Measurements from ENCODE around the gene TNRC6B.

DNA sequence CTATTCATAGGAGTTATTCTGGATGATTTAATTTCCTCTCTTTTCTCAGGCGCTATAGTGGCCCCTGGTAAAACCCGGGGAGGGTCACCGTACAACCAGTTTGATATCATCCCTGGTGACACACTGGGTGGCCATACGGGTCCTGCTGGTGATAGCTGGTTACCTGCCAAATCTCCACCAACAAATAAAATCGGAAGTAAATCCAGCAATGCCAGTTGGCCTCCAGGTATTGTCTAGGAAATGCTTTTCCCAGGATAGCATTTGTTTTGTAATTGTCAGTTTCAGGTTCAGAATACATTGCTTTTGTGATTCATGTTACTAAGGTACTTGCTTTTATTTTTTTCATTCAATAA is 133.0 kb downstream of the TNRC6B start:
- TF ChIP-seq GATA3 (IDR thresholded peaks at IDR 0.05; ENCODE audit: low read depth, low read length) (no peak), GATA2 (IDR thresholded peaks at IDR 0.05; ENCODE audit: low read depth, low read length) (no peak)
